Gastrocnemius medialis (tissue), 4 donors: ENCODE data around the gene PURA. TPM values are rescaled to one million over a fixed set of nuclear protein-coding genes. Genes with fewer than 3 reads are reported as not detected.
A peak's percentile ranks its signal among the peaks of the same experiment; 100 is the strongest.

Experiments used
- ATAC-seq, 2 donors: fragments of 150-250 bp; one replicate each; pipeline ENCODE4 v1.9.1; 2016
- DNase-seq, 2 donors: peaks; one replicate each; pipeline ENCODE4 v3.0.0-alpha.2; 2019
- H3K27ac ChIP-seq, 4 donors: fragments of 200-600 bp; sonication (generic); 1 replicate in 1 of 4; 2 replicates in 3 of 4; pipeline ENCODE4 v1.5.1; 2016 to 2018; ENCODE audit warnings: mild to moderate bottlenecking in 2 of 4, moderate library complexity in 1 of 4
- H3K27me3 ChIP-seq, 3 donors: fragments of 200-600 bp; sonication (generic) in 2 of 3; 1 replicate in 1 of 3; 2 replicates in 2 of 3; pipeline versions ENCODE4 v1.5.1 to v1.6.0; 2016 to 2019; ENCODE audit warnings: mild to moderate bottlenecking in 1 of 3, moderate library complexity in 1 of 3
- H3K36me3 ChIP-seq, 2 donors: fragments of 200-600 bp; sonication (generic) in 1 of 2; one replicate each; pipeline ENCODE4 v1.5.1; 2017 to 2018
- H3K4me1 ChIP-seq, 2 donors: fragments of 200-600 bp; sonication (generic) in 1 of 2; one replicate each; pipeline ENCODE4 v1.5.1; 2016 to 2017; ENCODE audit warnings: mild to moderate bottlenecking in 2 of 2
- H3K4me3 ChIP-seq, 4 donors: fragments of 200-600 bp; sonication (generic) in 3 of 4; 1 replicate in 1 of 4; 2 replicates in 3 of 4; pipeline ENCODE4 v1.5.1; 2016 to 2019; ENCODE audit warnings: mild to moderate bottlenecking in 2 of 4
- H3K9me3 ChIP-seq, 3 donors: fragments of 200-600 bp; sonication (generic) in 2 of 3; 1 replicate in 1 of 3; 2 replicates in 2 of 3; pipeline ENCODE4 v1.5.1; 2016 to 2019
- CTCF ChIP-seq, 5 experiments: fragments of 450-650 bp in 3 of 5; fragments of 200-600 bp in 2 of 5; sonication (generic) in 2 of 5; IDR thresholded peaks in 4 of 5; conservative IDR thresholded peaks in 1 of 5; 1 replicate in 4 of 5; 2 replicates in 1 of 5; pipeline ENCODE4 v1.5.1; 2016 to 2019; ENCODE audit warnings: antibody characterized with exemption in 5 of 5, mild to moderate bottlenecking in 3 of 5, moderate library complexity in 3 of 5
- POLR2A ChIP-seq, 2 donors: fragments of 450-650 bp; IDR thresholded peaks; one replicate each; pipeline ENCODE4 v1.6.1; 2017; ENCODE audit warnings: antibody characterized with exemption in 2 of 2, mild to moderate bottlenecking in 2 of 2, moderate library complexity in 2 of 2
- in situ Hi-C, 4 donors: fragments of 200-750 bp; cut with MboI; loops; one replicate each; pipeline versions ENCODE4 v1.15.0 to v1.8.0; 2017; ENCODE audit warnings: low sequenced_read_pairs in 4 of 4
- intact Hi-C: fragments of 100-400 bp; cut with DNase I; formaldehyde crosslinking; loops from one replicate; pipeline ENCODE4 v1.15.1; 2023; ENCODE audit warnings: low total_unique reads
- total RNA-seq, 4 donors: library from RNA; depleted of rRNA; stranded (reverse); fragments of >200 nt; gene quantifications; one replicate each; pipeline versions ENCODE4 v1.1.0 to v1.2.3, GENCODE V29; 2016

Gene PURA
- total RNA-seq, 4 donors from 2014 or later = 13.6 to 20.6 (median 16.5) TPM

- no peak for DNase-seq
- no peaks in the 10 kb centered on the region for H3K36me3 ChIP-seq
- H3K4me1 ChIP-seq = peaks cover 57 to 65% of the 10 kb centered on the region in 2 donors
- in situ Hi-C loops = no loop called here
- H3K27me3 ChIP-seq = no peaks in the 10 kb centered on the region
- intact Hi-C loops = loop anchor here (5.0 kb wide), 1 partner anchor 45 kb away; no protein-coding TSS in a partner anchor
- H3K27ac ChIP-seq = peak overlapping the region; percentile 94 to 97 (median 95)
- H3K9me3 ChIP-seq = no peaks in the 10 kb centered on the region
- H3K4me3 ChIP-seq = peak overlapping the region; percentile 78 to 91 (median 85)
- TF ChIP-seq POLR2A (IDR thresholded peaks at IDR 0.05) (no peak), CTCF (IDR thresholded peaks at IDR 0.05 in 4 of 5, conservative IDR thresholded peaks at IDR 0.05 in 1 of 5) (no peak)
- no peak for ATAC-seq
These were observed 1.2 kb upstream of the PURA start for GRCh38 chr5:140112685-140113179.

DNA sequence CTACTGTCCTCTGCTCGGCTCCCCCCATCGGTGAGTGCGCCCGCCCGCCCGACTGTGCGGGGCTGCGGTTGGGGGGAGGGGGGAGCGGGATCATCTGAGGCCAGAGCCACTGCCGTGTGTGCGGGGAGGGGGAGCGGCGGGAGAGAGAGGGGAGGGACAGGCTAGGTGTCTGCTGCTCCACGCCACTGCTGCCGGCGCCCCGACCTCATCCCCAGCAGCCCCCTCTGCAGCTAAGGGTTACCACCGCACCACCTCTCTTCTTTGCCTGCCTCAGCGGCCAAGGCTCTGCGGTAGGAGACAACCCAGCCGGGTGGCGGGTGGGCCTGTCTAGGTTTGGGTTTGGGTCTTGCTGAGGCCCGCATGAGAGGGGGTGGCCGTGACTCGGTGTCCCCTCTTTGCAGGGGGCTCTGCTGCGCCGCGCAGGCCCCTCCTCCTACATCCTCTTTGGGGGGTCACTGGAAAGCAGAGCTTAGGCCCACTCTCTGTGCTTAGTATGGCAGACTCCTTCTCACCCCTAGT, 670 bp upstream of the PURA start:
- Histone ChIP-seq H3K9me3 (no peaks in the 10 kb centered on the region), H3K4me1 (peaks cover 62 to 70% of the 10 kb centered on the region in 2 donors), H3K27ac (peak overlapping the region; percentile 94 to 97 (median 95)), H3K36me3 (no peaks in the 10 kb centered on the region), H3K4me3 (peak overlapping the region; percentile 78 to 91 (median 85)), H3K27me3 (no peaks in the 10 kb centered on the region)
- in situ Hi-C loops = no loop called here
- TF ChIP-seq POLR2A (IDR thresholded peaks at IDR 0.05) (no peak), CTCF (IDR thresholded peaks at IDR 0.05 in 4 of 5, conservative IDR thresholded peaks at IDR 0.05 in 1 of 5) (no peak)
- ATAC-seq (peak; percentile 1 to 5), DNase-seq (peak in 1 of 2 donors; percentile 19)
- intact Hi-C loops = loop anchor here (5.0 kb wide), 1 partner anchor 44 kb away; no protein-coding TSS in a partner anchor

- Histone ChIP-seq H3K9me3 (no peaks in the 10 kb centered on the region), H3K36me3 (no peaks in the 10 kb centered on the region), H3K27ac (peak overlapping the region; percentile 94 to 97 (median 95)), H3K4me1 (peaks cover 60 to 63% of the 10 kb centered on the region in 2 donors), H3K27me3 (no peaks in the 10 kb centered on the region), H3K4me3 (peak overlapping the region; percentile 78 to 91 (median 85))
- DNase-seq (peak; percentile 39 to 66), ATAC-seq (peak; percentile 66 to 71)
- TF ChIP-seq CTCF (IDR thresholded peaks at IDR 0.05 in 4 of 5, conservative IDR thresholded peaks at IDR 0.05 in 1 of 5) (no peak), POLR2A (IDR thresholded peaks at IDR 0.05) (no peak)
- in situ Hi-C loops (no loop called here), intact Hi-C loops (loop anchor here (2.0 to 5.0 kb wide), 2 partner anchors 30 to 43 kb away; no protein-coding TSS in a partner anchor)
These were observed 654 bp downstream of the PURA start for GRCh38 chr5:140114341-140115185.

DNA sequence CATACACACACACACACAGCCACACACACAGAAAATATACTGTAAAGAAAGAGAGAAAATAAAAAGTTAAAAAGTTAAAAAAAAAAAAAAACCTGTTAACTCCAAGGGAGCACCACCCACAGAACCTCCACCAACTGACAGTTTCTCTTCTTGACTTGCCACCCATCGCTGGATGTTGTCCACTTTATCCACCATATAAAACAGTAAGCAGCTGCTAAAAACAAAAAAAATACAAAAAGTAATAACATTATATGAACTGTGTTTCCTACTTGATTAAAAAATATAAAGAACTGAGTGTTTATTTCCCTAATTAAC, 1.2 kb downstream of the PURA start:
- no peaks in the 10 kb centered on the region for H3K27me3 ChIP-seq
- no peaks in the 10 kb centered on the region for H3K36me3 ChIP-seq
- no peak for TF ChIP-seq POLR2A (IDR thresholded peaks at IDR 0.05)
- no peak for TF ChIP-seq CTCF (IDR thresholded peaks at IDR 0.05 in 4 of 5, conservative IDR thresholded peaks at IDR 0.05 in 1 of 5)
- no peak for ATAC-seq
- in situ Hi-C loops = no loop called here
- peak overlapping the region; percentile 78 to 91 (median 85) for H3K4me3 ChIP-seq
- intact Hi-C loops = loop anchor here (2.0 kb wide), 1 partner anchor 30 kb away; no protein-coding TSS in a partner anchor
- no peak for DNase-seq
- H3K27ac ChIP-seq = peak overlapping the region; percentile 94 to 97 (median 95)
- H3K4me1 ChIP-seq = peaks cover 59 to 60% of the 10 kb centered on the region in 2 donors
- no peaks in the 10 kb centered on the region for H3K9me3 ChIP-seq
